Upper lobe of left lung (tissue), 6 donors: ENCODE measurements around the gene HMX1. TPM values are rescaled to one million over a fixed set of nuclear protein-coding genes. Genes with fewer than 3 reads are reported as not detected.
A peak's percentile ranks its signal among the peaks of the same experiment; 100 is the strongest.

ENCODE experiments used
- ATAC-seq, 2 donors: fragments of 200-7000 bp; cut with Tn5 transposase; one replicate each; pipeline ENCODE4 v1.9.1; 2022; ENCODE audit warnings: mild to moderate bottlenecking in 2 of 2, moderate library complexity in 2 of 2; ENCODE audit not compliant: low FRiP score in 2 of 2
- DNase-seq, 2 donors: peaks; one replicate each; pipeline ENCODE4 v3.0.0-alpha.2; 2019 to 2020
- H3K27ac ChIP-seq, 4 donors: fragments of 200-600 bp; sonication (generic); one replicate each; pipeline ENCODE4 v1.5.1; 2016 to 2019
- H3K27me3 ChIP-seq, 4 donors: fragments of 200-600 bp; sonication (generic); one replicate each; pipeline ENCODE4 v1.5.1; 2017 to 2019
- H3K36me3 ChIP-seq, 4 donors: fragments of 200-600 bp; sonication (generic); one replicate each; pipeline ENCODE4 v1.5.1; 2016 to 2019
- H3K4me1 ChIP-seq, 4 donors: fragments of 200-600 bp; sonication (generic); one replicate each; pipeline ENCODE4 v1.5.1; 2018 to 2019
- H3K4me3 ChIP-seq, 4 donors: fragments of 200-600 bp; sonication (generic); one replicate each; pipeline ENCODE4 v1.5.1; 2017 to 2019; ENCODE audit warnings: mild to moderate bottlenecking in 2 of 4, moderate library complexity in 1 of 4
- H3K9me3 ChIP-seq, 4 donors: fragments of 200-600 bp; sonication (generic); one replicate each; pipeline ENCODE4 v1.5.1; 2018 to 2019
- CTCF ChIP-seq, 6 experiments: fragments of 450-650 bp in 4 of 6; fragments of 200-600 bp in 2 of 6; sonication (generic) in 2 of 6; IDR thresholded peaks; one replicate each; pipeline ENCODE4 v1.5.1; 2016 to 2019; ENCODE audit warnings: antibody characterized with exemption in 6 of 6
- EP300 ChIP-seq, 4 donors: sonication (generic); formaldehyde crosslinking; IDR thresholded peaks; one replicate each; pipeline ENCODE4 v1.5.1; 2017; ENCODE audit warnings: antibody characterized with exemption in 4 of 4, control low read depth in 2 of 4
- POLR2A ChIP-seq, 4 donors: fragments of 450-650 bp; IDR thresholded peaks; one replicate each; pipeline ENCODE4 v1.5.1; 2016 to 2017; ENCODE audit warnings: antibody characterized with exemption in 4 of 4, mild to moderate bottlenecking in 2 of 4
- POLR2AphosphoS5 ChIP-seq, 2 donors: sonication (generic); formaldehyde crosslinking; IDR thresholded peaks; one replicate each; pipeline ENCODE4 v1.5.1; 2017; ENCODE audit warnings: antibody characterized with exemption in 2 of 2
- WGBS, 2 donors: methylation state at CpG; one replicate each; pipeline ENCODE4 v1.1.5; 2017 to 2018; 5-methylcytosine and 5-hydroxymethylcytosine counted together
- total RNA-seq, 6 donors: library from RNA; depleted of rRNA in 4 of 6; stranded (reverse); fragments of >200 nt in 4 of 6; gene quantifications; one replicate each; pipeline versions ENCODE4 v1.1.0 to v1.2.1, GENCODE V29; 2016 to 2021
- donor health status: DM: no; HTN: no; CAD: no; lungs with moderate emphysema.
- donor health status: DM: no; HTN: yes; CAD: no; lungs with severe emphysema.

HMX1 gene
- total RNA-seq, 6 donors from 2014 or later = not detected

- no peaks in the 10 kb centered on the region for H3K9me3 ChIP-seq
- ATAC-seq (no peak), DNase-seq (peak in 1 of 2 donors; percentile 6)
- TF ChIP-seq POLR2A (IDR thresholded peaks at IDR 0.05) (no peak), EP300 (IDR thresholded peaks at IDR 0.05) (no peak), POLR2AphosphoS5 (IDR thresholded peaks at IDR 0.05) (no peak), CTCF (IDR thresholded peaks at IDR 0.05) (no peak)
- no peaks in the 10 kb centered on the region for H3K36me3 ChIP-seq
- peaks cover 0 to 4% (median 0%) of the 10 kb centered on the region in 4 donors for H3K4me1 ChIP-seq
- no peaks in the 10 kb centered on the region for H3K27me3 ChIP-seq
- 94% methylated on average over 6 of the region's 6 CpGs; no CpG with 5 or more reads in 1 of the 2 donors for WGBS, 2 donors
- H3K27ac ChIP-seq = no peak overlapping the region
- H3K4me3 ChIP-seq = no peak overlapping the region
Measured at GRCh38 chr4:8912506-8912905, 40.9 kb upstream of the HMX1 start.

GRCh38 chr4:8912089-8912455 is 40.4 kb upstream of the HMX1 start:
- TF ChIP-seq POLR2AphosphoS5 (IDR thresholded peaks at IDR 0.05) = no peak
- no peak for TF ChIP-seq POLR2A (IDR thresholded peaks at IDR 0.05)
- no peak for TF ChIP-seq CTCF (IDR thresholded peaks at IDR 0.05)
- no peak for TF ChIP-seq EP300 (IDR thresholded peaks at IDR 0.05)
- Histone ChIP-seq H3K36me3 (no peaks in the 10 kb centered on the region), H3K27ac (no peak overlapping the region), H3K27me3 (no peaks in the 10 kb centered on the region), H3K4me3 (no peak overlapping the region), H3K4me1 (peaks cover 0 to 4% (median 0%) of the 10 kb centered on the region in 4 donors), H3K9me3 (no peaks in the 10 kb centered on the region)
- no peak for ATAC-seq
- no peak for DNase-seq
- 80 to 84% methylated on average over 1 to 4 of the region's 5 CpGs for WGBS, 2 donors

- ATAC-seq (no peak), DNase-seq (peak; percentile 8 to 77)
- Histone ChIP-seq H3K4me1 (peaks cover 0 to 4% (median 0%) of the 10 kb centered on the region in 4 donors), H3K9me3 (no peaks in the 10 kb centered on the region), H3K27me3 (no peaks in the 10 kb centered on the region), H3K36me3 (no peaks in the 10 kb centered on the region), H3K27ac (no peak overlapping the region), H3K4me3 (no peak overlapping the region)
- TF ChIP-seq CTCF (IDR thresholded peaks at IDR 0.05) = no peak
- no peak for TF ChIP-seq EP300 (IDR thresholded peaks at IDR 0.05)
- no peak for TF ChIP-seq POLR2AphosphoS5 (IDR thresholded peaks at IDR 0.05)
- TF ChIP-seq POLR2A (IDR thresholded peaks at IDR 0.05) = no peak
- WGBS, 2 donors = 78 to 81% methylated on average over 16 to 20 of the region's 31 CpGs
Measured at GRCh38 chr4:8911316-8912088, 39.9 kb upstream of the HMX1 start.

- no peaks in the 10 kb centered on the region for H3K27me3 ChIP-seq
- no peak for DNase-seq
- no peak for ATAC-seq
Measured at GRCh38 chr4:8910822-8911315, 39.2 kb upstream of the HMX1 start.

More at GRCh38 chr4:8910822-8911315, 39.2 kb upstream of the HMX1 start:
- WGBS, 2 donors = 63 to 68% methylated on average over 15 of the region's 15 CpGs
- Histone ChIP-seq H3K36me3 (no peaks in the 10 kb centered on the region), H3K9me3 (no peaks in the 10 kb centered on the region), H3K4me3 (no peak overlapping the region), H3K27ac (no peak overlapping the region), H3K4me1 (peaks cover 0 to 4% (median 0%) of the 10 kb centered on the region in 4 donors)
- TF ChIP-seq EP300 (IDR thresholded peaks at IDR 0.05) = no peak
- TF ChIP-seq CTCF (IDR thresholded peaks at IDR 0.05) = no peak
- TF ChIP-seq POLR2A (IDR thresholded peaks at IDR 0.05) = no peak
- TF ChIP-seq POLR2AphosphoS5 (IDR thresholded peaks at IDR 0.05) = no peak
